ENCODE data around the gene SMIM9.
"Not testable (repeated sequence)": the region's sequence is repeated elsewhere in the genome, so short reads cannot be mapped to it uniquely, and the experiment has no call there.

SMIM9 gene

DNA sequence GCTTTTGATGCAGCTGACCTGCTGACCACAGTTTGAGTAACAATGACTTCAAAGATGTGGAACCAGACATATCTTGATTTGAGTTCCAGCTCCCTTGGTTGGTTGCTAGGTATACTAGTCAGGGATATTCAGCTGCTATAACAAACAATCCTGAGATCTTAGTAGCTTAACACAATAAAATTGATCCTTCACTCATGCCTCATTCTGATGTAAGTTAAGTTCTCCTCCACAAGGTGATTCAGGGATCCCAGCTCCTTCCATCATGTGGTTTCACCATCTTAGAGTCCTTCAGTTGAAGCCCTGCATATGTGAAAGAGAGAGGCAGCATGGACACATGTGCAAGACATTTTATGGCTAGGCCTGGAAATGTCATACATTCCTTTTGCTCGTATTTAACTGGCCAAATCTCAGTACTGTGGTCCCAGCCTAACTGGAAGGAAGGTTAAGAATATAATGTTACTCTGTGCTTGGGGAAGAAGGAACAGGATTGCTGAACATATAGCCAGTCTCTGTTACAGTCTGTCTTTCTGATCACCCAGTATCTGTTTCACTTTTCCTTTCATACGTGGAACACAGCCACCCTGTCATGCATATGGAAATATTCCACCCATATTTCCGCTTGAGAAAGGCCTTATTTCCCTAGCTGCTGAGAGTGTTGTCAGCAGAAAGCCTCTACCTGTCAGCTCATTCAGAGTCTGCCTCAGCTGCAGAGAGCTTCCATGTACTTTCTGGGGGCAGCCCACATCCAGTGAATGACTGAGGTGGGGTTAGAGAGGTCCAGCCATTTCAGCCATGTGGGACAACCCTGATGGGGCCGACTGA lies 7.1 kb downstream of the SMIM9 start:
- H3K27me3 ChIP-seq (ENCODE audit: insufficient read depth, poor library complexity, severe bottlenecking), result no peaks in the 10 kb centered on the region
- DNase-seq (ENCODE audit: low read depth in 1 of 2, low spot score in 1 of 2), result no peak
- no peak overlapping the region for H3K27ac ChIP-seq (replicated peaks)
- no peak overlapping the region for H3K4me3 ChIP-seq (replicated peaks; ENCODE audit: insufficient read depth, low read length)
- TF ChIP-seq POLR2AphosphoS5 (IDR thresholded peaks at IDR 0.05; ENCODE audit: low read depth) (no peak), GABPA (IDR thresholded peaks at IDR 0.05; ENCODE audit: low read depth) (no peak), SPI1 (IDR thresholded peaks at IDR 0.05; ENCODE audit: borderline replicate concordance, low read depth) (no peak)
- TF ChIP-seq, protein P1, sequence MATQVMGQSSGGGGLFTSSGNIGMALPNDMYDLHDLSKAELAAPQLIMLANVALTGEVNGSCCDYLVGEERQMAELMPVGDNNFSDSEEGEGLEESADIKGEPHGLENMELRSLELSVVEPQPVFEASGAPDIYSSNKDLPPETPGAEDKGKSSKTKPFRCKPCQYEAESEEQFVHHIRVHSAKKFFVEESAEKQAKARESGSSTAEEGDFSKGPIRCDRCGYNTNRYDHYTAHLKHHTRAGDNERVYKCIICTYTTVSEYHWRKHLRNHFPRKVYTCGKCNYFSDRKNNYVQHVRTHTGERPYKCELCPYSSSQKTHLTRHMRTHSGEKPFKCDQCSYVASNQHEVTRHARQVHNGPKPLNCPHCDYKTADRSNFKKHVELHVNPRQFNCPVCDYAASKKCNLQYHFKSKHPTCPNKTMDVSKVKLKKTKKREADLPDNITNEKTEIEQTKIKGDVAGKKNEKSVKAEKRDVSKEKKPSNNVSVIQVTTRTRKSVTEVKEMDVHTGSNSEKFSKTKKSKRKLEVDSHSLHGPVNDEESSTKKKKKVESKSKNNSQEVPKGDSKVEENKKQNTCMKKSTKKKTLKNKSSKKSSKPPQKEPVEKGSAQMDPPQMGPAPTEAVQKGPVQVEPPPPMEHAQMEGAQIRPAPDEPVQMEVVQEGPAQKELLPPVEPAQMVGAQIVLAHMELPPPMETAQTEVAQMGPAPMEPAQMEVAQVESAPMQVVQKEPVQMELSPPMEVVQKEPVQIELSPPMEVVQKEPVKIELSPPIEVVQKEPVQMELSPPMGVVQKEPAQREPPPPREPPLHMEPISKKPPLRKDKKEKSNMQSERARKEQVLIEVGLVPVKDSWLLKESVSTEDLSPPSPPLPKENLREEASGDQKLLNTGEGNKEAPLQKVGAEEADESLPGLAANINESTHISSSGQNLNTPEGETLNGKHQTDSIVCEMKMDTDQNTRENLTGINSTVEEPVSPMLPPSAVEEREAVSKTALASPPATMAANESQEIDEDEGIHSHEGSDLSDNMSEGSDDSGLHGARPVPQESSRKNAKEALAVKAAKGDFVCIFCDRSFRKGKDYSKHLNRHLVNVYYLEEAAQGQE (IDR thresholded peaks at IDR 0.05; ENCODE audit: insufficient replicate concordance, low read depth), result no peak
- TF ChIP-seq, protein P2, sequence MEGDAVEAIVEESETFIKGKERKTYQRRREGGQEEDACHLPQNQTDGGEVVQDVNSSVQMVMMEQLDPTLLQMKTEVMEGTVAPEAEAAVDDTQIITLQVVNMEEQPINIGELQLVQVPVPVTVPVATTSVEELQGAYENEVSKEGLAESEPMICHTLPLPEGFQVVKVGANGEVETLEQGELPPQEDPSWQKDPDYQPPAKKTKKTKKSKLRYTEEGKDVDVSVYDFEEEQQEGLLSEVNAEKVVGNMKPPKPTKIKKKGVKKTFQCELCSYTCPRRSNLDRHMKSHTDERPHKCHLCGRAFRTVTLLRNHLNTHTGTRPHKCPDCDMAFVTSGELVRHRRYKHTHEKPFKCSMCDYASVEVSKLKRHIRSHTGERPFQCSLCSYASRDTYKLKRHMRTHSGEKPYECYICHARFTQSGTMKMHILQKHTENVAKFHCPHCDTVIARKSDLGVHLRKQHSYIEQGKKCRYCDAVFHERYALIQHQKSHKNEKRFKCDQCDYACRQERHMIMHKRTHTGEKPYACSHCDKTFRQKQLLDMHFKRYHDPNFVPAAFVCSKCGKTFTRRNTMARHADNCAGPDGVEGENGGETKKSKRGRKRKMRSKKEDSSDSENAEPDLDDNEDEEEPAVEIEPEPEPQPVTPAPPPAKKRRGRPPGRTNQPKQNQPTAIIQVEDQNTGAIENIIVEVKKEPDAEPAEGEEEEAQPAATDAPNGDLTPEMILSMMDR (IDR thresholded peaks at IDR 0.05; ENCODE audit: insufficient read depth, low read length), result no peak

DNA sequence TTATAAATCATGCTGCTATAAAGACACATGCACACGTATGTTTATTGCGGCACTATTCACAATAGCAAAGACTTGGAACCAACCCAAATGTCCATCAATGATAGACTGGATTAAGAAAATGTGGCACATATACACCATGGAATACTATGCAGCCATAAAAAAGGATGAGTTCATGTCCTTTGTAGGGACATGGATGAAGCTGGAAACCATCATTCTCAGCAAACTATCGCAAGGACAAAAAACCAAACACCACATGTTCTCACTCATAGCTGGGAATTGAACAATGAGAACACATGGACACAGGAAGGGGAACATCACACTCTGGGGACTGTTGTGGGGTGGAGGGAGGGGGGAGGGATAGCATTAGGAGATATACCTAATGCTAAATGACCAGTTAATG lies 8.9 kb downstream of the SMIM9 start:
- not testable (repeated sequence) for H3K4me3 ChIP-seq (replicated peaks; ENCODE audit: insufficient read depth, low read length); H3K27me3 ChIP-seq (ENCODE audit: insufficient read depth, poor library complexity, severe bottlenecking); H3K27ac ChIP-seq (replicated peaks); DNase-seq (ENCODE audit: low read depth in 1 of 2, low spot score in 1 of 2)

DNA sequence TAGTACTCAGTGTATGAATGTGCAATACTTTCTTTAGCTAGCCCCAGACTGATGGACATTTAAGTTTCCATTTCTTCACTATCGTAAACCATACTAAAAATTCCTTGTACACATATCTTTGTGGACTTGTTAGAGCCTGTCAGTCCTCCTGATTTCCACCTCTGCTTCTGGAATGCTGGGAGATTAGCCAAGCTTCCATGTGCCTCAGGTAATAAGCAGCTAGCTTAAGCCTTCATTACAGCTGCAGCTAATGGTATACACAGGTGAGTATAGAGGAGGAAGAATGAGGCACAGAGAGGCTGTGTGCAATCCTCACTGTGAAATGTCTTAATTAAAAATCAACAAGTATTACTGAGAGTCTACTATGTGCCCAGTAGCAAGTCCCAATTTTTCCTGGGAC lies 9.8 kb downstream of the SMIM9 start:
- Histone ChIP-seq H3K27ac (replicated peaks) (no peak overlapping the region), H3K4me3 (replicated peaks; ENCODE audit: insufficient read depth, low read length) (no peak overlapping the region), H3K27me3 (ENCODE audit: insufficient read depth, poor library complexity, severe bottlenecking) (no peaks in the 10 kb centered on the region)
- no peak for DNase-seq (ENCODE audit: low read depth in 1 of 2, low spot score in 1 of 2)
- no peak for TF ChIP-seq GABPA (IDR thresholded peaks at IDR 0.05; ENCODE audit: low read depth)
- TF ChIP-seq, protein P1 (IDR thresholded peaks at IDR 0.05; ENCODE audit: insufficient replicate concordance, low read depth), result no peak
- TF ChIP-seq, protein P2 (IDR thresholded peaks at IDR 0.05; ENCODE audit: insufficient read depth, low read length), result no peak
- TF ChIP-seq POLR2AphosphoS5 (IDR thresholded peaks at IDR 0.05; ENCODE audit: low read depth), result no peak

DNA sequence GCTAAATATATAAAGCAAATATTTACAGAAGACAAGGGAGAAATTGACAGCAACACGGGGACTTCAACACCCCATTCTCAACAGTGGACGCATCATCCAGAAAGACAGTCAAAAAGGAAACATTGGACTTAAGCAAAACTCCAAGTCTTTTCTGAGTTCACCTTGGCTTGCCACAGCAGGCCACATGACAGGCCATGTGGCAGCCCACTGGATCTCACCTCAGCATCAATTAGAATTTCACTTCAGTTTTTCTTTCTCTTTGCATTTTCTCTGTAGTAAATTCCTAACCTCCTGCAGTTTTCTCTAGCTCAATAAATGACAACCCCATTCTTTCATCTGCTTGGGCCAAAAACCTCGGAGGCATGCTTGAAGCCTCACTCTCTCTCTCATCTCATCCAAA lies 12.4 kb downstream of the SMIM9 start:
- Histone ChIP-seq H3K4me3 (replicated peaks; ENCODE audit: insufficient read depth, low read length) (no peak overlapping the region), H3K27me3 (ENCODE audit: insufficient read depth, poor library complexity, severe bottlenecking) (no peaks in the 10 kb centered on the region), H3K27ac (replicated peaks) (no peak overlapping the region)
- TF ChIP-seq GABPA (IDR thresholded peaks at IDR 0.05; ENCODE audit: low read depth) (no peak), POLR2AphosphoS5 (IDR thresholded peaks at IDR 0.05; ENCODE audit: low read depth) (no peak), SPI1 (IDR thresholded peaks at IDR 0.05; ENCODE audit: borderline replicate concordance, low read depth) (no peak)
- TF ChIP-seq, protein P1 (IDR thresholded peaks at IDR 0.05; ENCODE audit: insufficient replicate concordance, low read depth), result no peak
- TF ChIP-seq, protein P2 (IDR thresholded peaks at IDR 0.05; ENCODE audit: insufficient read depth, low read length), result no peak
- DNase-seq (ENCODE audit: low read depth in 1 of 2, low spot score in 1 of 2), result no peak

Measured in HL-60 (cell line).